Endodermal cell (in vitro differentiated cells): ENCODE results near the gene ACTG2. TPM values are rescaled to one million over a fixed set of nuclear protein-coding genes. Genes with fewer than 3 reads are reported as not detected.

Source experiments
- DNase-seq: peaks from one replicate; pipeline ENCODE4 v3.0.0-alpha.2; 2017
- H3K27ac ChIP-seq: 2 replicates; pipeline ENCODE4 v1.5.1; 2013; ENCODE audit warnings: mild to moderate bottlenecking, low read depth, low read length, moderate library complexity
- H3K27me3 ChIP-seq: 2 replicates; pipeline ENCODE4 v1.6.1; 2013; ENCODE audit warnings: mild to moderate bottlenecking, low read length, moderate library complexity; ENCODE audit not compliant: insufficient read depth, control insufficient read depth, poor library complexity, severe bottlenecking
- H3K36me3 ChIP-seq: 2 replicates; pipeline ENCODE4 v1.7.0; 2013; ENCODE audit warnings: mild to moderate bottlenecking, low read length, moderate library complexity; ENCODE audit not compliant: control insufficient read depth, insufficient read depth
- H3K4me1 ChIP-seq: one replicate; pipeline ENCODE4 v1.7.0; 2013; ENCODE audit warnings: low read length; ENCODE audit not compliant: control insufficient read depth, insufficient read depth
- H3K4me3 ChIP-seq: 2 replicates; pipeline ENCODE4 v1.5.1; 2013; ENCODE audit warnings: mild to moderate bottlenecking, low read length, moderate library complexity
- H3K9ac ChIP-seq: 2 replicates; pipeline ENCODE4 v1.6.1; 2013; ENCODE audit warnings: mild to moderate bottlenecking, low read length, moderate library complexity; ENCODE audit not compliant: poor library complexity, severe bottlenecking; ENCODE audit errors: extremely low read depth
- H3K9me3 ChIP-seq: 2 replicates; pipeline ENCODE4 v1.6.1; 2013; ENCODE audit warnings: mild to moderate bottlenecking, low read length, moderate library complexity; ENCODE audit not compliant: control insufficient read depth
- H3K27ac Mint-ChIP-seq: 2 replicates; pipeline ENCODE4 v1.8.0; 2020; ENCODE audit warnings: mixed read lengths
- H3K27me3 Mint-ChIP-seq: 2 replicates; pipeline ENCODE4 v1.8.0; 2021; ENCODE audit warnings: mild to moderate bottlenecking, mixed read lengths; ENCODE audit not compliant: insufficient read depth
- H3K36me3 Mint-ChIP-seq: 2 replicates; pipeline ENCODE4 v1.8.0; 2020; ENCODE audit warnings: low read depth, mixed read lengths
- H3K4me1 Mint-ChIP-seq: 2 replicates; pipeline ENCODE4 v1.8.0; 2020; ENCODE audit warnings: mixed read lengths
- H3K4me3 Mint-ChIP-seq: 2 replicates; pipeline ENCODE4 v1.8.0; 2020; ENCODE audit warnings: mild to moderate bottlenecking, moderate library complexity, mixed read lengths
- H3K9me3 Mint-ChIP-seq: 2 replicates; pipeline ENCODE4 v1.8.0; 2020; ENCODE audit warnings: mild to moderate bottlenecking, mixed read lengths
- WGBS, 2 experiments: methylation state at CpG; one replicate each; pipeline versions ENCODE4 v1.1.5 to v1.1.7; 2013; ENCODE audit warnings: missing lambda C conversion rate in 2 of 2, mixed read lengths in 1 of 2; ENCODE audit not compliant: insufficient coverage in 1 of 2, insufficient read length in 1 of 2; 5-methylcytosine and 5-hydroxymethylcytosine counted together
- total RNA-seq, 2 donors: library from RNA; stranded (reverse); fragmentation: NEBNext Ultra II Directional in 1 of 2; extraction: Animal tissue kit (Norgen Biotek cat#: 25700) in 1 of 2; gene quantifications; 2 replicates in 1 of 2; 3 replicates in 1 of 2; pipeline ENCODE4 v1.2.1, GENCODE V29; 2021
- TF ChIP-seq, protein P1 (sequence below): fragments of 200-600 bp; sonication (generic); conservative IDR thresholded peaks from 2 replicates; pipeline ENCODE4 v1.5.0; 2021; ENCODE audit warnings: antibody characterized with exemption, mild to moderate bottlenecking

ACTG2 gene
- total RNA-seq, 2 donors from 2014 or later, result 1.5 to 1.6 TPM

GRCh38 chr2:73925853-73926492 lies 33.2 kb downstream of the ACTG2 start:
- Histone ChIP-seq H3K9me3 (no peaks in the 10 kb centered on the region), H3K4me3 (peak overlapping the region; percentile 98), H3K27me3 (peaks cover 9% of the 10 kb centered on the region), H3K27ac (no peak overlapping the region), H3K9ac (no peak overlapping the region), H3K36me3 (peaks cover 5% of the 10 kb centered on the region), H3K4me1 (no peaks in the 10 kb centered on the region)
- H3K4me1 Mint-ChIP-seq, result peaks cover 14% of the 10 kb centered on the region
- peak overlapping the region; percentile 88 for H3K4me3 Mint-ChIP-seq
- WGBS, 2 experiments, result 88% methylated on average over 5 to 10 of the region's 13 CpGs
- H3K27me3 Mint-ChIP-seq, result peaks cover 13% of the 10 kb centered on the region
- peak overlapping the region; percentile 55 for H3K27ac Mint-ChIP-seq
- TF ChIP-seq, protein P1, sequence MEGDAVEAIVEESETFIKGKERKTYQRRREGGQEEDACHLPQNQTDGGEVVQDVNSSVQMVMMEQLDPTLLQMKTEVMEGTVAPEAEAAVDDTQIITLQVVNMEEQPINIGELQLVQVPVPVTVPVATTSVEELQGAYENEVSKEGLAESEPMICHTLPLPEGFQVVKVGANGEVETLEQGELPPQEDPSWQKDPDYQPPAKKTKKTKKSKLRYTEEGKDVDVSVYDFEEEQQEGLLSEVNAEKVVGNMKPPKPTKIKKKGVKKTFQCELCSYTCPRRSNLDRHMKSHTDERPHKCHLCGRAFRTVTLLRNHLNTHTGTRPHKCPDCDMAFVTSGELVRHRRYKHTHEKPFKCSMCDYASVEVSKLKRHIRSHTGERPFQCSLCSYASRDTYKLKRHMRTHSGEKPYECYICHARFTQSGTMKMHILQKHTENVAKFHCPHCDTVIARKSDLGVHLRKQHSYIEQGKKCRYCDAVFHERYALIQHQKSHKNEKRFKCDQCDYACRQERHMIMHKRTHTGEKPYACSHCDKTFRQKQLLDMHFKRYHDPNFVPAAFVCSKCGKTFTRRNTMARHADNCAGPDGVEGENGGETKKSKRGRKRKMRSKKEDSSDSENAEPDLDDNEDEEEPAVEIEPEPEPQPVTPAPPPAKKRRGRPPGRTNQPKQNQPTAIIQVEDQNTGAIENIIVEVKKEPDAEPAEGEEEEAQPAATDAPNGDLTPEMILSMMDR, result no peak
- DNase-seq, result peak; percentile 47
- H3K9me3 Mint-ChIP-seq, result no peaks in the 10 kb centered on the region
- H3K36me3 Mint-ChIP-seq, result peaks cover 2% of the 10 kb centered on the region

- Histone ChIP-seq H3K4me3 (peak within 1 kb of the TSS; percentile 98), H3K4me1 (no peaks in the 10 kb centered on the region), H3K36me3 (peaks cover 5% of the 10 kb centered on the region), H3K27ac (peak within 1 kb of the TSS; percentile 86), H3K9ac (peak within 1 kb of the TSS; percentile 97), H3K9me3 (no peaks in the 10 kb centered on the region), H3K27me3 (peaks cover 9% of the 10 kb centered on the region)
- Mint-ChIP-seq H3K27me3 (peaks cover 13% of the 10 kb centered on the region), H3K27ac (peak within 1 kb of the TSS; percentile 98), H3K4me1 (peaks cover 12% of the 10 kb centered on the region), H3K9me3 (no peaks in the 10 kb centered on the region), H3K4me3 (peak within 1 kb of the TSS; percentile 88), H3K36me3 (peaks cover 4% of the 10 kb centered on the region)
- TF ChIP-seq, protein P1, result no peak
- WGBS, 2 experiments, result 0 to 1% methylated on average over 11 to 49 of the region's 50 CpGs
- peak; percentile 98 for DNase-seq
Measured at GRCh38 chr2:73926493-73927327, 33.9 kb downstream of the ACTG2 start, which contains the start of gene DGUOK. Gene DGUOK, plus strand, starts transcription at chr2:73926880. Its CDS starts 31 bp downstream, at chr2:73926911.

DNA sequence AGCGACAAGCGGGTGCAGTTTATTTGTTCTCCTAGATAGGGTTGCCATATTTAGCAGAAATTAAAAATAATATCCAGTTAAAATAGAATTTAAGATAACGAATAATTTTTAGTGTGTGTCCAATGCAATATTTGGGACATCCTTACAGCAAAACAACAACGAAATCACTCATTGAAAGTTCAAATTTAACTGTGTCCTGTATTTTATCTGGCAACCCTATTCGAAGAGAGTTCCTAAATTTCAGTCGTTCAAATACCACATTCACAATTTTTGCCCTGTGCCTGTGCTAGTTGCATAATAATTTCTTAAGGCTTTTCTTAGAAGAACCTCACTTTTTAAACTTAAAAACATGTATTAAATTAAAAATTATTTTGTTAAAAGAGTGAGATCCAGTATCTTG lies 34.5 kb downstream of the ACTG2 start:
- Mint-ChIP-seq H3K9me3 (no peaks in the 10 kb centered on the region), H3K4me3 (peak overlapping the region; percentile 88), H3K36me3 (peaks cover 6% of the 10 kb centered on the region), H3K4me1 (peaks cover 12% of the 10 kb centered on the region), H3K27ac (peak overlapping the region; percentile 98), H3K27me3 (peaks cover 13% of the 10 kb centered on the region)
- WGBS, 2 experiments, result 17 to 42% methylated on average over 2 to 6 of the region's 6 CpGs
- Histone ChIP-seq H3K4me1 (no peaks in the 10 kb centered on the region), H3K9me3 (no peaks in the 10 kb centered on the region), H3K36me3 (peaks cover 6% of the 10 kb centered on the region), H3K9ac (peak overlapping the region; percentile 97), H3K27me3 (peaks cover 9% of the 10 kb centered on the region), H3K27ac (peak overlapping the region; percentile 86), H3K4me3 (peak overlapping the region; percentile 98)
- TF ChIP-seq, protein P1, result no peak
- DNase-seq, result no peak
